SJCRH30 (cell line): ENCODE data around the gene DGKI. TPM values are rescaled to one million over a fixed set of nuclear protein-coding genes. Genes with fewer than 3 reads are reported as not detected.

Source experiments
- DNase-seq, 2 experiments: peaks; one replicate each; pipeline ENCODE4 v3.0.0-alpha.2; 2015 to 2020
- H3K27ac ChIP-seq: fragments of 250-450 bp; sonication (Bioruptor Pico); 2 replicates; pipeline ENCODE4 v1.5.1; 2020; ENCODE audit warnings: mild to moderate bottlenecking, moderate library complexity
- H3K27me3 ChIP-seq: fragments of 250-450 bp; sonication (Bioruptor Pico); 2 replicates; pipeline ENCODE4 v1.5.1; 2020; ENCODE audit warnings: mild to moderate bottlenecking, moderate library complexity
- H3K36me3 ChIP-seq: fragments of 250-450 bp; sonication (Bioruptor Pico); 2 replicates; pipeline ENCODE4 v1.5.1; 2020; ENCODE audit warnings: mild to moderate bottlenecking, moderate library complexity
- H3K4me1 ChIP-seq: fragments of 250-450 bp; sonication (Bioruptor Pico); 2 replicates; pipeline ENCODE4 v1.5.1; 2020; ENCODE audit warnings: mild to moderate bottlenecking, moderate library complexity
- H3K4me3 ChIP-seq: fragments of 250-450 bp; sonication (Bioruptor Pico); 2 replicates; pipeline ENCODE4 v1.5.1; 2020; ENCODE audit warnings: mild to moderate bottlenecking, moderate library complexity
- H3K9me3 ChIP-seq: fragments of 250-450 bp; sonication (Bioruptor Pico); replicated peaks from 2 replicates; pipeline ENCODE4 v1.5.1; 2020; ENCODE audit warnings: mild to moderate bottlenecking, moderate library complexity
- total RNA-seq: library from RNA; depleted of rRNA; stranded (reverse); fragments of >200 nt; shearing (Covaris generic); gene quantifications from 2 replicates; pipeline ENCODE4 v1.2.3, GENCODE V29; 2014

The DGKI gene
- total RNA-seq, 1 experiment from 2014 or later = not detected

- Histone ChIP-seq H3K4me3 (no peak overlapping the region), H3K27ac (no peak overlapping the region), H3K27me3 (peaks cover 3% of the 10 kb centered on the region; the same call in 1 of the 2 replicates), H3K36me3 (no peaks in the 10 kb centered on the region), H3K4me1 (no peaks in the 10 kb centered on the region), H3K9me3 (no peaks in the 10 kb centered on the region)
- no peak for DNase-seq
Measured at GRCh38 chr7:137674551-137675409, 172.0 kb downstream of the DGKI start.

- Histone ChIP-seq H3K36me3 (no peaks in the 10 kb centered on the region), H3K4me1 (no peaks in the 10 kb centered on the region), H3K4me3 (no peak overlapping the region), H3K9me3 (no peaks in the 10 kb centered on the region), H3K27me3 (peaks cover 3% of the 10 kb centered on the region; the same call in 1 of the 2 replicates), H3K27ac (no peak overlapping the region)
- no peak for DNase-seq
Measured at GRCh38 chr7:137674048-137674447, 172.7 kb downstream of the DGKI start.

DNA sequence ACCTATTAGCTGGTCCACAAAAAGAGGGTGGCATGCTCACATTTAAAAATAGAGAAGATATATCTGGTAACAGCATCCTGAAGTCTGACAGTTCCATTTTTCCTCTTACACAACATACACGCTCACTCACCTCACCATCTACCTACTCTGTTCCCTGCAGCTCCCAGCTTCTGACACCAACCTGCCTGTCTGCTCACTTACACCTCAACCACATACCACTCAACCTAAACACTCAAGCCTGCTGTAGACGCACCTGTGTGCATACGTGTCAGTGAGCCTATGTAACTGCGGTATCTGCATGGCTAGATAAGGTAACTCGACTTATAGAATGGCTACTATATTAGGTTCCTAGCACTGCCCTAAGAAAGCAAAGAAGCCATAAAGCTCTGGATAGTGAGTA lies 174.9 kb downstream of the DGKI start:
- H3K9me3 ChIP-seq = no peaks in the 10 kb centered on the region

GRCh38 chr7:137670222-137671064 lies 176.3 kb downstream of the DGKI start:
- Histone ChIP-seq H3K27ac (no peak overlapping the region), H3K4me1 (peaks cover 11% of the 10 kb centered on the region), H3K4me3 (no peak overlapping the region), H3K36me3 (no peaks in the 10 kb centered on the region), H3K27me3 (no peaks in the 10 kb centered on the region), H3K9me3 (no peaks in the 10 kb centered on the region)
- no peak for DNase-seq

More for the DNA sequence above, 174.9 kb downstream of the DGKI start:
- Histone ChIP-seq H3K36me3 (no peaks in the 10 kb centered on the region), H3K4me3 (no peak overlapping the region), H3K4me1 (peaks cover 11% of the 10 kb centered on the region), H3K27ac (no peak overlapping the region), H3K27me3 (peaks cover 3% of the 10 kb centered on the region; the same call in 1 of the 2 replicates)
- no peak for DNase-seq

GRCh38 chr7:137669706-137670105 lies 177.1 kb downstream of the DGKI start:
- no peak overlapping the region for H3K27ac ChIP-seq
- H3K36me3 ChIP-seq = no peaks in the 10 kb centered on the region
- H3K4me1 ChIP-seq = peaks cover 11% of the 10 kb centered on the region
- H3K9me3 ChIP-seq = no peaks in the 10 kb centered on the region
- no peak overlapping the region for H3K4me3 ChIP-seq
- DNase-seq = no peak
- H3K27me3 ChIP-seq = no peaks in the 10 kb centered on the region

DNA sequence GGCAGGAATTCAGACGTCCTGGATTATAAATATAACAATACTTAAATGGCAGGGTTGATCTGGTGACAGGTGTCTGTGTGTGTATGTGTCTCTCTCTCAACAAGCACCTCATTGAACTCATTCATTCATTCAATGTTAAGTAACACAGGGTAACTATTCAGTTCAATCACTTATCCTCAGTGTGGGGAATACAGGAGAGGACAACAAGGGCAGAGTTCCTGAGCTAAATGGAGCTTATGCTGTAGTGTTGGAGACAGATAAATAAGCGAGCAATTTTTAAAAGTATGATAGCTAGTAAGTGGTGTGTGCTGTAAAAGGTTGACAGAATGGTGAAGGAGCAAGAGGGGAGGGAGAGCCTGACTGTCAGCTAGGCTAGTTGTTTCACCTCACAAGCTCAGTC lies 178.4 kb downstream of the DGKI start:
- Histone ChIP-seq H3K9me3 (no peaks in the 10 kb centered on the region), H3K36me3 (no peaks in the 10 kb centered on the region), H3K27ac (no peak overlapping the region), H3K27me3 (no peaks in the 10 kb centered on the region), H3K4me1 (peaks cover 11% of the 10 kb centered on the region), H3K4me3 (no peak overlapping the region)
- no peak for DNase-seq

- no peak overlapping the region for H3K27ac ChIP-seq
Measured at GRCh38 chr7:137667633-137668387, 179.0 kb downstream of the DGKI start.

GRCh38 chr7:137664846-137665245 lies 181.9 kb downstream of the DGKI start:
- H3K4me1 ChIP-seq = peaks cover 11% of the 10 kb centered on the region
- no peak for DNase-seq
- no peaks in the 10 kb centered on the region for H3K9me3 ChIP-seq
- no peaks in the 10 kb centered on the region for H3K36me3 ChIP-seq
- H3K27ac ChIP-seq = no peak overlapping the region
- H3K4me3 ChIP-seq = no peak overlapping the region
- no peaks in the 10 kb centered on the region for H3K27me3 ChIP-seq

More at GRCh38 chr7:137667633-137668387, 179.0 kb downstream of the DGKI start:
- no peak overlapping the region for H3K4me3 ChIP-seq
- H3K4me1 ChIP-seq = peaks cover 11% of the 10 kb centered on the region
- no peaks in the 10 kb centered on the region for H3K36me3 ChIP-seq
- no peak for DNase-seq
- H3K27me3 ChIP-seq = no peaks in the 10 kb centered on the region
- no peaks in the 10 kb centered on the region for H3K9me3 ChIP-seq

- Histone ChIP-seq H3K27ac (no peak overlapping the region), H3K4me1 (no peaks in the 10 kb centered on the region), H3K4me3 (no peak overlapping the region), H3K36me3 (no peaks in the 10 kb centered on the region), H3K9me3 (no peaks in the 10 kb centered on the region), H3K27me3 (no peaks in the 10 kb centered on the region; the same call in 1 of the 2 replicates)
- no peak for DNase-seq
Measured at GRCh38 chr7:137661634-137662033, 185.1 kb downstream of the DGKI start.

GRCh38 chr7:137658190-137658900 lies 188.4 kb downstream of the DGKI start:
- H3K27ac ChIP-seq = no peak overlapping the region

GRCh38 chr7:137657476-137658189 lies 189.1 kb downstream of the DGKI start:
- Histone ChIP-seq H3K9me3 (no peaks in the 10 kb centered on the region), H3K4me3 (no peak overlapping the region), H3K27me3 (no peaks in the 10 kb centered on the region; the same call in 1 of the 2 replicates), H3K4me1 (no peaks in the 10 kb centered on the region), H3K27ac (no peak overlapping the region), H3K36me3 (no peaks in the 10 kb centered on the region)
- DNase-seq = no peak

More at GRCh38 chr7:137658190-137658900, 188.4 kb downstream of the DGKI start:
- Histone ChIP-seq H3K27me3 (no peaks in the 10 kb centered on the region; the same call in 1 of the 2 replicates), H3K4me3 (no peak overlapping the region), H3K4me1 (no peaks in the 10 kb centered on the region), H3K36me3 (no peaks in the 10 kb centered on the region), H3K9me3 (no peaks in the 10 kb centered on the region)
- DNase-seq = no peak

DNA sequence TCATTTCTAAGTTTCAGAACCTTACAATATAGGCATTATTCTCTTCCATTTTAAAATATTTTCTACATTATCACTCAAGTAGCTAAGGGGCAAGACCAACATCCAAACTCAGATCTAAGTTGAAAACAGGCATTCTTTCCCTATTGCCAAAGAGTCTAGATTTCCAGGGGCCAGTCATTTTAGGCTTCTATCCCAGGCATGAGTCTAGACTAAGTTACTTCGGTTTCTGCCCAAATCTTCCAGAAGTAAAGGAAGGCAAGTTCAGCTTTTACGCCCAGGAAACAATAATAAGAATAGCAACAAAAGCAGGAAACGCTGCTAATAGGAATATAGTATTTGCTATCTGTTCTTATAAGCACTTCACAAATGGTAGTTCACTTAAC lies 189.9 kb downstream of the DGKI start:
- no peak for DNase-seq
- Histone ChIP-seq H3K4me3 (no peak overlapping the region), H3K4me1 (no peaks in the 10 kb centered on the region), H3K27me3 (no peaks in the 10 kb centered on the region; the same call in 1 of the 2 replicates), H3K27ac (no peak overlapping the region), H3K36me3 (no peaks in the 10 kb centered on the region), H3K9me3 (no peaks in the 10 kb centered on the region)

DNA sequence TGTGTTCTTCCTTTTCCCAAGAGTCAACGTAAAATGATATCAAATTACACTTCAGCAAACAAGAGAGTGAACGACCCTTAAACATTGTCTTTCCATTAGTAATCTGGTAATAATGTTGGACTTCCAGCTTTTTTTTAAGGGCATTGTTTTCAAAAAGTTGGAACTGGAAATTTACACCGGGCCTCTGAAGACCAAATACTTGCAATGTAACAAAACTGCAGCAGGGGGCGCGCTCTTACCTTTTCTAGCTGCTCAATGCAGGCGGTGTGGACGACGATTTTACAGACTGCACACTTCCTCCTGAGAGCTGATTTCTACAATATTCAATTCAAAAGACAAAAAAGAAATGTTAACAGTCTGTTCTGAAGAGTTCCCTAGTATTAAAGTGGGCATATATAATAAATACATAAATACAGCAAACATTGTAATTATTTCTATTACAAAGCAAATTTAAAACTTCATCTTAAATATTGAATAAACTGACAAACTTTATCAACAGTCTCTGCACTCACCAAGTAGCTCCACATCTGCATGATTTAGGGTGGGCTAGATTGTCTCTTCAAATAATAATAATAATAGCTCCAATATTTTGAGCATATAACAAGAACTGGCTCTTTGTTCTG lies 190.4 kb downstream of the DGKI start:
- no peaks in the 10 kb centered on the region for H3K9me3 ChIP-seq
- H3K27ac ChIP-seq = no peak overlapping the region
- DNase-seq = peak; percentile 65 to 81
- no peak overlapping the region for H3K4me3 ChIP-seq
- no peaks in the 10 kb centered on the region for H3K36me3 ChIP-seq
- no peaks in the 10 kb centered on the region for H3K4me1 ChIP-seq
- H3K27me3 ChIP-seq = no peaks in the 10 kb centered on the region; the same call in 1 of the 2 replicates
